Activated CD8-positive, alpha-beta T cell treated with anti-CD3 and anti-CD28 coated beads, Interleukin-2, amount 10 ng/mL, durations not matched to agents 7 days and 5 days (primary cell): ENCODE measurements around the gene TACSTD2. TPM values are rescaled to one million over a fixed set of nuclear protein-coding genes. Genes with fewer than 3 reads are reported as not detected.
A peak's percentile ranks its signal among the peaks of the same experiment; 100 is the strongest.
"Not testable (repeated sequence)": the region's sequence is repeated elsewhere in the genome, so short reads cannot be mapped to it uniquely, and the experiment has no call there.

Experiments used
- ATAC-seq: fragments of 150-1000 bp; cut with Tn5 transposase; one replicate; pipeline ENCODE4 v1.10.0; 2021; ENCODE audit warnings: moderate library complexity
- CTCF ChIA-PET: fragments of 350-600 bp; sonication (Branson Sonifier 250); formaldehyde crosslinking; loops from one replicate; lab custom pipeline; 2021; ENCODE audit warnings: antibody characterized with exemption; lab: Charles Lee
- POLR2A ChIA-PET: fragments of 350-600 bp; sonication (Branson Sonifier 250); formaldehyde crosslinking; loops from one replicate; lab custom pipeline; 2021; ENCODE audit warnings: antibody characterized with exemption; lab: Charles Lee
- DNase-seq: peaks from one replicate; pipeline ENCODE4 v3.0.0-alpha.2; 2020
- H3K27ac Mint-ChIP-seq: one replicate; pipeline ENCODE4 v1.8.0; 2021; ENCODE audit warnings: mild to moderate bottlenecking, mixed read lengths
- H3K27me3 Mint-ChIP-seq: one replicate; pipeline ENCODE4 v1.8.0; 2021; ENCODE audit warnings: low read depth, mixed read lengths
- H3K36me3 Mint-ChIP-seq: one replicate; pipeline ENCODE4 v1.8.0; 2021; ENCODE audit warnings: low read depth, mixed read lengths
- H3K4me1 Mint-ChIP-seq: one replicate; pipeline ENCODE4 v1.8.0; 2021; ENCODE audit warnings: low read depth, mixed read lengths
- H3K4me3 Mint-ChIP-seq: one replicate; pipeline ENCODE4 v1.8.0; 2021; ENCODE audit warnings: mild to moderate bottlenecking, mixed read lengths
- H3K9me3 Mint-ChIP-seq: one replicate; pipeline ENCODE4 v1.8.0; 2022; ENCODE audit warnings: mixed read lengths; ENCODE audit not compliant: insufficient read depth
- total RNA-seq, 2 experiments: library from RNA; stranded (reverse); gene quantifications; one replicate each; pipeline ENCODE4 v1.2.3, GENCODE V29; 2021

Gene TACSTD2
- total RNA-seq: not detected

GRCh38 chr1:58576727-58577653, at the start of gene TACSTD2:
TSS of gene TACSTD2 (minus strand) at chr1:58577252. CDS start at chr1:58577156, 96 bp downstream.
- peaks cover 62% of the 10 kb centered on the region for H3K27me3 Mint-ChIP-seq
- H3K4me1 Mint-ChIP-seq: peaks cover 32% of the 10 kb centered on the region
- DNase-seq (no peak), ATAC-seq (peak; percentile 43)
- no peak within 1 kb of the TSS for H3K27ac Mint-ChIP-seq
- CTCF ChIA-PET: no interaction called here
- POLR2A ChIA-PET: interaction anchor here (0.6 kb wide), 1 partner anchor 46 kb away, joined by 4 read pairs; no protein-coding TSS in a partner anchor
- no peaks in the 10 kb centered on the region for H3K9me3 Mint-ChIP-seq
- peak within 1 kb of the TSS; percentile 56 for H3K4me3 Mint-ChIP-seq
- H3K36me3 Mint-ChIP-seq: peaks cover 2% of the 10 kb centered on the region

- H3K9me3 Mint-ChIP-seq: no peaks in the 10 kb centered on the region
- CTCF ChIA-PET: no interaction called here
- H3K27me3 Mint-ChIP-seq: peaks cover 8% of the 10 kb centered on the region
- peaks cover 3% of the 10 kb centered on the region for H3K4me1 Mint-ChIP-seq
- no peak overlapping the region for H3K27ac Mint-ChIP-seq
- H3K4me3 Mint-ChIP-seq: no peak overlapping the region
- DNase-seq (no peak), ATAC-seq (no peak)
- no peaks in the 10 kb centered on the region for H3K36me3 Mint-ChIP-seq
- POLR2A ChIA-PET: no interaction called here
Observed at GRCh38 chr1:58626293-58626692, 49.2 kb upstream of the TACSTD2 start.

DNA sequence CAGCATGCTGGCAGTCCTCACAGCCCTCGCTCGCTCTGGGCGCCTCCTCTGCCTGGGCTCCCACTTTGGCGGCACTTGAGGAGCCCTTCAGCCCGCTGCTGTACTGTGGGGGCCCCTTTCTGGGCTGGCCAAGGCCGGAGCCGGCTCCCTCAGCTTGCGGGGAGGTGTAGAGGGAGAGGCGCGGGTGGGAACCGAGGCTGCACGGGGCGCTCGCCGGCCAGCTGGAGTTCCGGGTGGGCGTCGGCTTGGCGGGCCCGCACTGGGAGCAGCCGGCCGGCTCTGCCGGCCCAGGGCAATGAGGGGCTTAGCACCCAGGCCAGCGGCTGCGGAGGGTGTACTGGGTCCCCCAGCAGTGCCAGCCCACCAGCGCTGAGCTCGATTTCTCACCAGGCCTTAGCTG, 46.2 kb upstream of the TACSTD2 start:
- H3K27me3 Mint-ChIP-seq, ATAC-seq, H3K9me3 Mint-ChIP-seq, H3K4me3 Mint-ChIP-seq, DNase-seq, POLR2A ChIA-PET, H3K36me3 Mint-ChIP-seq, H3K27ac Mint-ChIP-seq: not testable (repeated sequence)
- H3K4me1 Mint-ChIP-seq: peaks cover 19% of the 10 kb centered on the region
- CTCF ChIA-PET: interaction anchor here (1.8 kb wide), 1 partner anchor 29 kb away, joined by 5 read pairs; no protein-coding TSS in a partner anchor

- Mint-ChIP-seq H3K27me3 (peaks cover 3% of the 10 kb centered on the region), H3K4me3 (no peak overlapping the region), H3K36me3 (no peaks in the 10 kb centered on the region), H3K27ac (no peak overlapping the region), H3K4me1 (peaks cover 19% of the 10 kb centered on the region), H3K9me3 (no peaks in the 10 kb centered on the region)
- DNase-seq (no peak), ATAC-seq (no peak)
- ChIA-PET POLR2A (interaction anchor here (0.5 kb wide), 1 partner anchor 45 kb away, joined by 4 read pairs; no protein-coding TSS in a partner anchor), CTCF (no interaction called here)
Observed at GRCh38 chr1:58622571-58622970, 45.5 kb upstream of the TACSTD2 start.

GRCh38 chr1:58621391-58621790, 44.3 kb upstream of the TACSTD2 start:
- ChIA-PET POLR2A (no interaction called here), CTCF (no interaction called here)
- no peak overlapping the region for H3K4me3 Mint-ChIP-seq

DNA sequence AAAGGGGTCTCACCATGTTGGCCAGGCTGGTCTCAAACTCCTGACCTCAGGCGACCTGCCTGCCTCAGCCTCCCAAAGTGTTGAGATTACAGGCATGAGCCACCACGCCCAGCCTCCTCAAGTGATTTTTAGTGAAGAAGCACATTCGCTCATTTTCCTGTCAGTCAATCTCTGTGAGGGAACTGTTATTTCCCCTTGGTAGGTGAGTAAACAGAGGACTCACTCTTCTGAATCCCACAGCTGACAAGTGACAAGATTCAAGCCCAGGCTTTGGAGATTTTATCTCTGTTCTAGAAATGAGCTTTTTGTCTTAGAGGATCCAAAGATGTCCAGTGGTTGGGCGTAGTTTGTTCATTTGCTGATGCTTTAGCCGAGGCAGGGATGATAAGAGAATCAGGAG, 43.9 kb upstream of the TACSTD2 start:
- peaks cover 19% of the 10 kb centered on the region for H3K4me1 Mint-ChIP-seq
- no peak overlapping the region for H3K4me3 Mint-ChIP-seq
- DNase-seq: no peak

More at GRCh38 chr1:58621391-58621790, 44.3 kb upstream of the TACSTD2 start:
- H3K4me1 Mint-ChIP-seq: peaks cover 19% of the 10 kb centered on the region
- H3K27me3 Mint-ChIP-seq: peaks cover 13% of the 10 kb centered on the region
- H3K27ac Mint-ChIP-seq: no peak overlapping the region
- H3K9me3 Mint-ChIP-seq: no peaks in the 10 kb centered on the region
- no peaks in the 10 kb centered on the region for H3K36me3 Mint-ChIP-seq
- ATAC-seq (no peak), DNase-seq (no peak)

DNA sequence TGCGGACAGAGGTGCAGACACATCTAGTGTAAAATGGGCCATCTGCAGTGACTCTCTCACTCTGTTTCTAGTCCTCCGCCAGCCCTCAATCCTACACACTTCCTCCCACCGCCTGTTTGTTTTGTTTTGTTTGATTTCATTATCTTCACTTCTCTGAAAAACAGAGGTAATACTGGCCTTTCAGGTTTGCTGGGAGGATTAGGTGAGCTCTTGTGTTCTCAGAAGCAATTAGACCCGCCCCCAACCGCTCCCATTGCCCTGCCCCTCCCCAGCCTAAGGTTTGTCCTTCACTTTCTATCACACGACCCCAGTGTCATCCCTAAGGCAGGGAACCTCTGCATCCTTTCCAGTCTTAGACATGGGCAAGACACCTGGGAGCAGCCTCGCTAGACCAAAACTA, 43.2 kb upstream of the TACSTD2 start:
- ChIA-PET POLR2A (no interaction called here), CTCF (no interaction called here)
- ATAC-seq: no peak
- Mint-ChIP-seq H3K4me3 (no peak overlapping the region), H3K9me3 (no peaks in the 10 kb centered on the region), H3K4me1 (peaks cover 19% of the 10 kb centered on the region), H3K27ac (no peak overlapping the region), H3K36me3 (no peaks in the 10 kb centered on the region), H3K27me3 (peaks cover 19% of the 10 kb centered on the region)
- DNase-seq: no peak

More for the DNA sequence above, 43.9 kb upstream of the TACSTD2 start:
- Mint-ChIP-seq H3K36me3 (no peaks in the 10 kb centered on the region), H3K9me3 (no peaks in the 10 kb centered on the region), H3K27me3 (peaks cover 16% of the 10 kb centered on the region), H3K27ac (no peak overlapping the region)
- ChIA-PET CTCF (no interaction called here), POLR2A (no interaction called here)
- ATAC-seq: no peak

- ChIA-PET CTCF (interaction anchor here (1.4 to 1.5 kb wide), 2 partner anchors 33 to 103 kb away, joined by 3 to 5 read pairs; no protein-coding TSS in a partner anchor), POLR2A (no interaction called here)
- Mint-ChIP-seq H3K27me3 (peaks cover 19% of the 10 kb centered on the region), H3K4me1 (peaks cover 18% of the 10 kb centered on the region), H3K36me3 (no peaks in the 10 kb centered on the region), H3K4me3 (no peak overlapping the region), H3K9me3 (no peaks in the 10 kb centered on the region), H3K27ac (no peak overlapping the region)
- DNase-seq: no peak
- no peak for ATAC-seq
Observed at GRCh38 chr1:58619286-58620054, 42.4 kb upstream of the TACSTD2 start.

GRCh38 chr1:58618303-58618702, 41.3 kb upstream of the TACSTD2 start:
- POLR2A ChIA-PET: interaction anchor here (0.9 kb wide), 1 partner anchor 39 kb away, joined by 3 read pairs; no protein-coding TSS in a partner anchor
- H3K4me1 Mint-ChIP-seq: peaks cover 16% of the 10 kb centered on the region
- ATAC-seq (no peak), DNase-seq (no peak)
- no peaks in the 10 kb centered on the region for H3K9me3 Mint-ChIP-seq
- H3K36me3 Mint-ChIP-seq: no peaks in the 10 kb centered on the region
- H3K27me3 Mint-ChIP-seq: peaks cover 25% of the 10 kb centered on the region
- no peak overlapping the region for H3K27ac Mint-ChIP-seq
- no peak overlapping the region for H3K4me3 Mint-ChIP-seq
- CTCF ChIA-PET: interaction anchor here (1.4 to 1.5 kb wide), 2 partner anchors 35 to 102 kb away, joined by 3 to 5 read pairs; no protein-coding TSS in a partner anchor

DNA sequence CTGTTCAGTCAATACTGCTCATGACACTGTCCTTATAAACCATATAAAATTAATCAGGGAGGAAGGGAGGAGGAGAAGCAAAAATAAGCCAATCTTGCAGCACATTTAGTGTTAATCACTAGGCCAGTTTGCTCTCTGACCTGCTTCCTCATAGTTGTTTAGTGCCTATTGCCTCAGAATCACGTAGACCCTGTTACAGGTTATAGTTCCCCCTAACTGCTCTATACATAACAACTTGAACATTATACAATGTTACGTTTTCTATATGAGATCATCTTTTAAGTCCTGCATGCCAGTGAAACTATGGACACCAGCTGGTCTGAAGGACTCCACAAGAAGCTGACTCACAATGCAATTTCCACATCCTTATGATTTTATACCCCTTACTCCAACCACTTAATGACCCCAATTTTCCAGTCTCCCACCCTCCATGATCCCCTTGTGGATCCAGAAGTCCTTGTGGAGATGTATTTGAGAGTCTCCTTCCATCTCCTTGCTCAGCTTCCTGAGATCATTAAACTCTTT, 34.9 kb upstream of the TACSTD2 start:
- no peaks in the 10 kb centered on the region for H3K9me3 Mint-ChIP-seq

GRCh38 chr1:58608945-58609344, 31.9 kb upstream of the TACSTD2 start:
- Mint-ChIP-seq H3K27ac (no peak overlapping the region), H3K36me3 (no peaks in the 10 kb centered on the region), H3K9me3 (no peaks in the 10 kb centered on the region), H3K4me3 (no peak overlapping the region), H3K4me1 (no peaks in the 10 kb centered on the region), H3K27me3 (peaks cover 18% of the 10 kb centered on the region)
- ChIA-PET CTCF (no interaction called here), POLR2A (no interaction called here)
- DNase-seq (no peak), ATAC-seq (no peak)

More for the DNA sequence above, 34.9 kb upstream of the TACSTD2 start:
- H3K4me1 Mint-ChIP-seq: no peaks in the 10 kb centered on the region
- H3K36me3 Mint-ChIP-seq: no peaks in the 10 kb centered on the region
- CTCF ChIA-PET: no interaction called here
- H3K27me3 Mint-ChIP-seq: peaks cover 24% of the 10 kb centered on the region
- DNase-seq (no peak), ATAC-seq (no peak)
- no peak overlapping the region for H3K27ac Mint-ChIP-seq
- POLR2A ChIA-PET: no interaction called here
- H3K4me3 Mint-ChIP-seq: no peak overlapping the region
